Measurements from ENCODE around the gene WBP11. TPM values are rescaled to one million over a fixed set of nuclear protein-coding genes. Genes with fewer than 3 reads are reported as not detected.

The WBP11 gene
- total and polyA plus RNA-seq, 2 of the 13 experiments (the other 11 are each of a cell fraction or from before 2014, with no cell fraction given) = 7.6 to 31.0 TPM

DNA sequence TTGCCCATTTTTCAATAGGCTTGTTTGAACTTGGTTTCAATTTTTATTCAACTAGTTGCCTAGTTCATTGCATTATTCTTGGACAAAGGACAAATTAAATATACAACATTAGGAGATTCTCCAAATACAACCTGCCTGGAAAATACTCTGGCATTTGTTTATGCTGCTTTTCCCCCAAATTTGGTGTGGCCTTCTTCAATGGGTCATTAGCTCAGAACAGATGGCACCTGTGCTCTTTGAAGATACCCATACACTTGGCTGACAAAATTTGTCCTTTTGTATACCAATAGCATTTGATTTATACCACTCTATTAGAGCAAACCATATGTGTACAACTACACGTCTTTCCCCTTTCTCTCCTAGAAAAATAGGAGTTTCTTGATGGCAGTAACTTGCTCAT is 35.7 kb downstream of the WBP11 start:
- no peak for DNase-seq (ENCODE audit: low spot score)
- no peak overlapping the region for H3K4me2 ChIP-seq (ENCODE audit: low read depth, low read length)
- ChIA-PET CTCF (ENCODE audit: low intra/inter-chr PET ratio, low total read pairs) (no interaction called here), POLR2A (no interaction called here)
- no peaks in the 10 kb centered on the region for H3K9me3 ChIP-seq (ENCODE audit: low read length)
- no peak overlapping the region for H2AFZ ChIP-seq (ENCODE audit: low read length)
- no peak for ATAC-seq
- FAIRE-seq = no peak
- peaks cover 37% of the 10 kb centered on the region for H3K79me2 ChIP-seq (ENCODE audit: insufficient read depth, low read length)
- peaks cover 29% of the 10 kb centered on the region for H3K4me1 ChIP-seq (ENCODE audit: insufficient read depth, low read length)
- in situ Hi-C loops (cut with HindIII; ENCODE audit: extremely low pct_ligation_motif_present, low pct_unique_long_range_greater_than_20kb) (no loop called here), intact Hi-C loops (cut with micrococcal nuclease; ENCODE audit: unreplicated experiment) (no loop called here)
- no peak overlapping the region for H3K4me3 ChIP-seq (replicated peaks in 1 of 3; ENCODE audit: insufficient read depth in 1 of 3, low read depth in 2 of 3, low read length in 3 of 3)
- no peaks in the 10 kb centered on the region for H3K36me3 ChIP-seq (replicated peaks in 1 of 2; ENCODE audit: control insufficient read depth in 1 of 2, insufficient read depth in 2 of 2, low read length in 2 of 2)
- H3K9ac ChIP-seq (ENCODE audit: insufficient read depth, low read depth, low read length) = no peak overlapping the region
- no TSS peak for BruUV-seq (replicated peaks)
- no peaks in the 10 kb centered on the region; a peak in 1 of 5 replicates for H3K27me3 ChIP-seq (ENCODE audit: control insufficient read depth in 1 of 2, insufficient read depth in 2 of 2, low read length in 2 of 2)
- 90% methylated on average over 1 of the region's 1 CpG for WGBS (ENCODE audit: low lambda C conversion rate)
- no peak for TF ChIP-seq RAD21 (CRISPR knock-in tag; IDR thresholded peaks at IDR 0.05)
- TF ChIP-seq, protein P1, sequence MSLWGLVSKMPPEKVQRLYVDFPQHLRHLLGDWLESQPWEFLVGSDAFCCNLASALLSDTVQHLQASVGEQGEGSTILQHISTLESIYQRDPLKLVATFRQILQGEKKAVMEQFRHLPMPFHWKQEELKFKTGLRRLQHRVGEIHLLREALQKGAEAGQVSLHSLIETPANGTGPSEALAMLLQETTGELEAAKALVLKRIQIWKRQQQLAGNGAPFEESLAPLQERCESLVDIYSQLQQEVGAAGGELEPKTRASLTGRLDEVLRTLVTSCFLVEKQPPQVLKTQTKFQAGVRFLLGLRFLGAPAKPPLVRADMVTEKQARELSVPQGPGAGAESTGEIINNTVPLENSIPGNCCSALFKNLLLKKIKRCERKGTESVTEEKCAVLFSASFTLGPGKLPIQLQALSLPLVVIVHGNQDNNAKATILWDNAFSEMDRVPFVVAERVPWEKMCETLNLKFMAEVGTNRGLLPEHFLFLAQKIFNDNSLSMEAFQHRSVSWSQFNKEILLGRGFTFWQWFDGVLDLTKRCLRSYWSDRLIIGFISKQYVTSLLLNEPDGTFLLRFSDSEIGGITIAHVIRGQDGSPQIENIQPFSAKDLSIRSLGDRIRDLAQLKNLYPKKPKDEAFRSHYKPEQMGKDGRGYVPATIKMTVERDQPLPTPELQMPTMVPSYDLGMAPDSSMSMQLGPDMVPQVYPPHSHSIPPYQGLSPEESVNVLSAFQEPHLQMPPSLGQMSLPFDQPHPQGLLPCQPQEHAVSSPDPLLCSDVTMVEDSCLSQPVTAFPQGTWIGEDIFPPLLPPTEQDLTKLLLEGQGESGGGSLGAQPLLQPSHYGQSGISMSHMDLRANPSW (CRISPR knock-in tag; IDR thresholded peaks at IDR 0.05; ENCODE audit: borderline replicate concordance) = no peak
- TF ChIP-seq, protein P2, sequence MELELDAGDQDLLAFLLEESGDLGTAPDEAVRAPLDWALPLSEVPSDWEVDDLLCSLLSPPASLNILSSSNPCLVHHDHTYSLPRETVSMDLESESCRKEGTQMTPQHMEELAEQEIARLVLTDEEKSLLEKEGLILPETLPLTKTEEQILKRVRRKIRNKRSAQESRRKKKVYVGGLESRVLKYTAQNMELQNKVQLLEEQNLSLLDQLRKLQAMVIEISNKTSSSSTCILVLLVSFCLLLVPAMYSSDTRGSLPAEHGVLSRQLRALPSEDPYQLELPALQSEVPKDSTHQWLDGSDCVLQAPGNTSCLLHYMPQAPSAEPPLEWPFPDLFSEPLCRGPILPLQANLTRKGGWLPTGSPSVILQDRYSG (CRISPR knock-in tag; IDR thresholded peaks at IDR 0.05) = no peak
- TF ChIP-seq, protein P3, sequence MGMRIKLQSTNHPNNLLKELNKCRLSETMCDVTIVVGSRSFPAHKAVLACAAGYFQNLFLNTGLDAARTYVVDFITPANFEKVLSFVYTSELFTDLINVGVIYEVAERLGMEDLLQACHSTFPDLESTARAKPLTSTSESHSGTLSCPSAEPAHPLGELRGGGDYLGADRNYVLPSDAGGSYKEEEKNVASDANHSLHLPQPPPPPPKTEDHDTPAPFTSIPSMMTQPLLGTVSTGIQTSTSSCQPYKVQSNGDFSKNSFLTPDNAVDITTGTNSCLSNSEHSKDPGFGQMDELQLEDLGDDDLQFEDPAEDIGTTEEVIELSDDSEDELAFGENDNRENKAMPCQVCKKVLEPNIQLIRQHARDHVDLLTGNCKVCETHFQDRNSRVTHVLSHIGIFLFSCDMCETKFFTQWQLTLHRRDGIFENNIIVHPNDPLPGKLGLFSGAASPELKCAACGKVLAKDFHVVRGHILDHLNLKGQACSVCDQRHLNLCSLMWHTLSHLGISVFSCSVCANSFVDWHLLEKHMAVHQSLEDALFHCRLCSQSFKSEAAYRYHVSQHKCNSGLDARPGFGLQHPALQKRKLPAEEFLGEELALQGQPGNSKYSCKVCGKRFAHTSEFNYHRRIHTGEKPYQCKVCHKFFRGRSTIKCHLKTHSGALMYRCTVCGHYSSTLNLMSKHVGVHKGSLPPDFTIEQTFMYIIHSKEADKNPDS (CRISPR knock-in tag; IDR thresholded peaks at IDR 0.05) = no peak
- no peak for TF ChIP-seq ZNF441 (CRISPR knock-in tag; IDR thresholded peaks at IDR 0.05; ENCODE audit: borderline replicate concordance)
- TF ChIP-seq PHF5A (CRISPR knock-in tag; IDR thresholded peaks at IDR 0.05; ENCODE audit: low read depth, unreplicated experiment) = no peak
- TF ChIP-seq ZSCAN29 (CRISPR knock-in tag; conservative IDR thresholded peaks at IDR 0.05) = no peak
- H3K27ac ChIP-seq (ENCODE audit: extremely low read length, insufficient read depth, low read length) = no peak overlapping the region
- peaks cover 3% of the 10 kb centered on the region; the same call in 1 of the 2 replicates for H4K20me1 ChIP-seq (ENCODE audit: insufficient read depth, low read length)
